Neural cell (in vitro differentiated cells): ENCODE results near the gene CREB3L2.

Experiments used
- EZH2 ChIP-seq: fragments of 200-600, 300-800 bp; shearing (Covaris generic), sonication (generic); IDR thresholded peaks from 2 replicates; pipeline ENCODE4 v1.6.1; 2014; ENCODE audit warnings: antibody characterized with exemption, low read length, borderline replicate concordance, mild to moderate bottlenecking; ENCODE audit not compliant: insufficient read depth, poor library complexity, severe bottlenecking
- POLR2AphosphoS5 ChIP-seq: IDR thresholded peaks from 2 replicates; pipeline ENCODE4 v1.6.1; 2012
- TF ChIP-seq, protein P1 (sequence below): fragments of 450-650 bp; IDR thresholded peaks from 2 replicates; pipeline ENCODE4 v1.5.1; 2014; ENCODE audit warnings: antibody characterized with exemption, mild to moderate bottlenecking, moderate library complexity; ENCODE audit not compliant: poor library complexity, severe bottlenecking
- TF ChIP-seq, protein P2 (sequence below): IDR thresholded peaks from 2 replicates; pipeline ENCODE4 v1.6.1; 2012; ENCODE audit warnings: borderline replicate concordance

DNA sequence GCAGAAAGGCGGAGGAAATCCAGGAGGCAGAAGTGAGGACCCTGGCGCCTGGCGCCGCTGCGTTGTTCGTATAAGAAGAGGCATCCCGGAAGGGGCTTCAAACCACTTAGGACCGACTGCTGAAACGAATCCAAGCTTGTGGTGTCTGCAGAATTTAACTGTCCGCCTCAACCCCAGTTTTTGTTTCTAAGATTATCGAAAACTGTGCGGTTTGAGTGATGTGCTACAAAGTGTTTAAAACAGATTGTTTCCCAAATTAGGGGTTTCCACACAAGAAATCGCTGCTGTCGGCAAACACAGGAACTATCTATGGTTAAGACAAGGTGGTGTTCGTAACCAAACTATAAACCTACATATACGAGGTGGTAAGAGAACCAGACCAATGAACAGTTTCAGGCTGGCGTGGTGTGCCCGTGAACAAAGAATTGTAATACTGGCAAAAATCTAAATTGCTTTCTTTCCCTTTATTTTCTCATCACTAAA lies 154.3 kb downstream of the CREB3L2 start:
- TF ChIP-seq, protein P1, sequence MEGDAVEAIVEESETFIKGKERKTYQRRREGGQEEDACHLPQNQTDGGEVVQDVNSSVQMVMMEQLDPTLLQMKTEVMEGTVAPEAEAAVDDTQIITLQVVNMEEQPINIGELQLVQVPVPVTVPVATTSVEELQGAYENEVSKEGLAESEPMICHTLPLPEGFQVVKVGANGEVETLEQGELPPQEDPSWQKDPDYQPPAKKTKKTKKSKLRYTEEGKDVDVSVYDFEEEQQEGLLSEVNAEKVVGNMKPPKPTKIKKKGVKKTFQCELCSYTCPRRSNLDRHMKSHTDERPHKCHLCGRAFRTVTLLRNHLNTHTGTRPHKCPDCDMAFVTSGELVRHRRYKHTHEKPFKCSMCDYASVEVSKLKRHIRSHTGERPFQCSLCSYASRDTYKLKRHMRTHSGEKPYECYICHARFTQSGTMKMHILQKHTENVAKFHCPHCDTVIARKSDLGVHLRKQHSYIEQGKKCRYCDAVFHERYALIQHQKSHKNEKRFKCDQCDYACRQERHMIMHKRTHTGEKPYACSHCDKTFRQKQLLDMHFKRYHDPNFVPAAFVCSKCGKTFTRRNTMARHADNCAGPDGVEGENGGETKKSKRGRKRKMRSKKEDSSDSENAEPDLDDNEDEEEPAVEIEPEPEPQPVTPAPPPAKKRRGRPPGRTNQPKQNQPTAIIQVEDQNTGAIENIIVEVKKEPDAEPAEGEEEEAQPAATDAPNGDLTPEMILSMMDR: no peak
- TF ChIP-seq EZH2 (no peak), POLR2AphosphoS5 (no peak)
- TF ChIP-seq, protein P2, sequence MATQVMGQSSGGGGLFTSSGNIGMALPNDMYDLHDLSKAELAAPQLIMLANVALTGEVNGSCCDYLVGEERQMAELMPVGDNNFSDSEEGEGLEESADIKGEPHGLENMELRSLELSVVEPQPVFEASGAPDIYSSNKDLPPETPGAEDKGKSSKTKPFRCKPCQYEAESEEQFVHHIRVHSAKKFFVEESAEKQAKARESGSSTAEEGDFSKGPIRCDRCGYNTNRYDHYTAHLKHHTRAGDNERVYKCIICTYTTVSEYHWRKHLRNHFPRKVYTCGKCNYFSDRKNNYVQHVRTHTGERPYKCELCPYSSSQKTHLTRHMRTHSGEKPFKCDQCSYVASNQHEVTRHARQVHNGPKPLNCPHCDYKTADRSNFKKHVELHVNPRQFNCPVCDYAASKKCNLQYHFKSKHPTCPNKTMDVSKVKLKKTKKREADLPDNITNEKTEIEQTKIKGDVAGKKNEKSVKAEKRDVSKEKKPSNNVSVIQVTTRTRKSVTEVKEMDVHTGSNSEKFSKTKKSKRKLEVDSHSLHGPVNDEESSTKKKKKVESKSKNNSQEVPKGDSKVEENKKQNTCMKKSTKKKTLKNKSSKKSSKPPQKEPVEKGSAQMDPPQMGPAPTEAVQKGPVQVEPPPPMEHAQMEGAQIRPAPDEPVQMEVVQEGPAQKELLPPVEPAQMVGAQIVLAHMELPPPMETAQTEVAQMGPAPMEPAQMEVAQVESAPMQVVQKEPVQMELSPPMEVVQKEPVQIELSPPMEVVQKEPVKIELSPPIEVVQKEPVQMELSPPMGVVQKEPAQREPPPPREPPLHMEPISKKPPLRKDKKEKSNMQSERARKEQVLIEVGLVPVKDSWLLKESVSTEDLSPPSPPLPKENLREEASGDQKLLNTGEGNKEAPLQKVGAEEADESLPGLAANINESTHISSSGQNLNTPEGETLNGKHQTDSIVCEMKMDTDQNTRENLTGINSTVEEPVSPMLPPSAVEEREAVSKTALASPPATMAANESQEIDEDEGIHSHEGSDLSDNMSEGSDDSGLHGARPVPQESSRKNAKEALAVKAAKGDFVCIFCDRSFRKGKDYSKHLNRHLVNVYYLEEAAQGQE: no peak
